NCI-H2081 treated with DMSO at 0.1 percent for 48 hours (cell line): ENCODE data around the gene HECW1.

Source experiments
- DNase-seq: peaks from one replicate; lab custom pipeline; 2025; lab: John Stamatoyannopoulos, UW

Gene HECW1

DNA sequence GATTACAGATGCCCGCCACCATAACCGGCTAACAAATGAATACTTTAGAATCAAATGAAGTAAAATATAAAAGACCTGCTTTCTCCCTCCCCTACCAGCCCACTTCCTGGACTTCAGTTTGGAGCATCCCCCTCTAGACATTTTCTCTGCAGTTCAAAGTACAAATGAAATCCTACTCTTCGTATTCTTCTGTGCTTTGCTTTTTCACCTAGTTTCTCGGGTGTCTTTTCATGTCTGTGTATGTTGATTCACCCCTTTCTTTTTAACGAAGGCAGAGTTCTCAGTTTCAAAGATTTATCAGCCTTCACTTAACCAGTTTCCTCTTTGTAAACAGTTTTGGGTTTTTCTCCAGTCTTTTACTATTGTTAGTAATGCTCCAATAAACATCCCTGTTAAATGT is 324.6 kb downstream of the HECW1 start:
- no peak for DNase-seq

DNA sequence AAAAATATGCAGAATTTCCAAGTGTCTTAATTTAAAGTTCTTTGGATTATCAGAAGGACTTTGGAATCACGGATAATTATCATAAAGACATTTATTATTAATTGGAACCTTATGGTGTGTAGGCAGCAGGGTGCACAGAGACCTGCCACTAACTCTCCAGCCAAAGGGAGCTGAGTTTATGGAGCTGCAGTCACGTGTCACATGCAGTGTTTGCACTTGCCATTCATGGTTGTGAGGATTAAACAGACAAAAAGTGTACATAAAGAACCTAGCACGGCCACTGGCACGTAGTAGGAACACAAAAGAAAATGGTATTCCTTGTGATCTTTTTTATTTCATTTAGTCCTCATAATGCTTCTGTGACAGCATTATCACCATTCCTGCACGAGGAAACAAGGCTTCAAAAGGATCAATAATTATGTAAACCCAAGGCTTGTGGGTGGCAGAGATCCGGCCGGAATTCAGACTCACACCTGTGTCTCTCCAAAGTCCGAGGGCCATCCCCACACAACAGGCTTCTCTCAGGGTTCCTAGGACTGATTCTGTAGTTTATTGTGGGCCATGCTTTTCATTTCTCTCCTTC is 326.5 kb downstream of the HECW1 start:
- DNase-seq: no peak

DNA sequence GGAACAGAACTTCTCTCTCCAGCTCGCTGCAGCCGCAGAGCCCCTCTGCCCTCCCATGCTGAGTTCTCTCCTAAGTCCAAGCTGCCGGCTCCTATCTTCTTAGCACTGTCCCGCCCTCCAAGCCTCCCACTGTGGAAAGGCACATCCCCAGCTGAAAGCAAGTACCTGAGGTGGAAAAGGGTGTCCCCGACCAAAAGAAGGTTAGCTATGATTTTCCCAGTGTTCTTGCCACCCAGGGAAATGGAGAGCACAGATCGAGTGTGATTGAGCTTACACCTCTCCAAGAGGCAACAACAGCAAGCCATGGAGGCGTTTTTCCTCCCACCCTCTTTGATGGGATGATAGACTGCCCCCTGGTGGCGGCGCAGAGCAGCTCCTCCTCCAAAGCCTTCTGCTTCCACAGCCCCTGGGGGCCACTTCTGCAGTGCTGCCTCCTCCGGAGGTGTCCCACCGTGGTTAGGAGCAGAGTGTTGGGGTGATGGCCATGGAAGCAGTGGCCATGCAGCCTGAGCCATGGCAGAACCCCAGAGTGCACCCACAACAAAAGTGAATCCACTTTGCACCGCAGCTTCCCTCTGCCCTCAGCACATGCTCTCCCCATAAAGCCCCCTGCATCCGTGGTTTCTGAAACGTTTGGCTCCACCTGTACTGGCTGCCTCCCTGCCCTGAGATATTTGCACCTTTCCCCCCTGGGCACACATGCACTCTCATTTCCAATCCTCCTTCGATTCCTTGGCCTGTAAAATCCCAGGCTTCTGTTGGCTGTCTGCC is 327.4 kb downstream of the HECW1 start:
- DNase-seq: no peak

DNA sequence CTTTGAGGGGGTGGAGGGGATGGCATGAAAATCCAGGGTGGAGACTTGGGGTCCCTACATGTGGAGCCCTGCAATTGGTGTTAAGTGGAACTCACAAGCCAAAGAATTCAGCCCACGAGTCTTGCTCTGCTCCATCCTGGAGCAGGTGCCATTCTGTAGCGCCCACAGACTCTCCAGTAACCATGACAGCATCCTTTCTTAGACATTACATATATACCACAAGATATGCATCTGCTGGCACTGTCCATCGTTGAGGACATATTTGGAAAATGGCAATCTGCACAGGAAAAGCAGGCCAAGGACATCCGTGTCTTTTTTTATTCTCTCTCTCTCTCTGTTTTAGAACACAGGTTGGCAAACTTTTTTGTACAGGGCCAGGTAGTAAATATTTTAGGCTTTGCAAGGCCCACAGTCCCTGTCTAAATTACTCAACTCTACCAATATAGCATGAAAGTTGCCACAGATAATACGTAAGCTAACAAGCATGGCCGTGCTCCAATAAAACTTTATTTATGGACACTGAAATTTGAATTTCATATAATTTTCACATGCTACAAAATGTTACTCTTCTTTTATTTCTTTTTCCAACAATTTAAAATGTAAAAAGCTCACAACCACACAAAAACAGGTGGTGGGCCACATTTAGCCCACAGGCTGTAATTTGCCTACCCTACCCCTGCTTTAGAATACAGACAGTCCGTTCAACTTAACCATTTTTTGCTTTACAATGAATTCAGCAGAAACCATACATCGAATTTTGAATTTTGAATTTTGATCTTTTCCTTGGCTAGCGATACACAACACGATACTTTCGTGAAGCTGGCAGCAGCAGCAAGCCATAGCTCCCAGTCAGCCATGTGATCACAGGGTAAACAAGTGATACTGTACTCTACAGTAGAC is 329.0 kb downstream of the HECW1 start:
- no peak for DNase-seq

DNA sequence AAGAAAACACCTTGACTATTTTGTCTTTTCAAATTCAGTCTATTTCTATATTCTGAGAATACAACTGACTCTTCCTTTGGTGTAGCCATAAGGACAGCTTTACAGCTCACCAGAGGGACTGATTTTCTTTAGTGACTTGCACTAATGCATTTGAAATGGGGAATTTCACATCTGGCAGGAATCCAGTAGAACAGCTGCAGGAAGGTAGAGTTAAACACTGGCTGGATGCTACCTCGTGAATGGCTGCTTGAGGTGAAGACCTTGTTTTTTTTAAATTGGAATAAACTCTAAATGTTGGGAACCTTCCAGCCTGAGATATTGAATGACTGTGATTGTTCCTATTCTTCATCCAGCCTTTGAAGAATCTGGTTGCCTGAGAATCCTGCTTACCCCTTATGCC is 330.9 kb downstream of the HECW1 start:
- no peak for DNase-seq

DNA sequence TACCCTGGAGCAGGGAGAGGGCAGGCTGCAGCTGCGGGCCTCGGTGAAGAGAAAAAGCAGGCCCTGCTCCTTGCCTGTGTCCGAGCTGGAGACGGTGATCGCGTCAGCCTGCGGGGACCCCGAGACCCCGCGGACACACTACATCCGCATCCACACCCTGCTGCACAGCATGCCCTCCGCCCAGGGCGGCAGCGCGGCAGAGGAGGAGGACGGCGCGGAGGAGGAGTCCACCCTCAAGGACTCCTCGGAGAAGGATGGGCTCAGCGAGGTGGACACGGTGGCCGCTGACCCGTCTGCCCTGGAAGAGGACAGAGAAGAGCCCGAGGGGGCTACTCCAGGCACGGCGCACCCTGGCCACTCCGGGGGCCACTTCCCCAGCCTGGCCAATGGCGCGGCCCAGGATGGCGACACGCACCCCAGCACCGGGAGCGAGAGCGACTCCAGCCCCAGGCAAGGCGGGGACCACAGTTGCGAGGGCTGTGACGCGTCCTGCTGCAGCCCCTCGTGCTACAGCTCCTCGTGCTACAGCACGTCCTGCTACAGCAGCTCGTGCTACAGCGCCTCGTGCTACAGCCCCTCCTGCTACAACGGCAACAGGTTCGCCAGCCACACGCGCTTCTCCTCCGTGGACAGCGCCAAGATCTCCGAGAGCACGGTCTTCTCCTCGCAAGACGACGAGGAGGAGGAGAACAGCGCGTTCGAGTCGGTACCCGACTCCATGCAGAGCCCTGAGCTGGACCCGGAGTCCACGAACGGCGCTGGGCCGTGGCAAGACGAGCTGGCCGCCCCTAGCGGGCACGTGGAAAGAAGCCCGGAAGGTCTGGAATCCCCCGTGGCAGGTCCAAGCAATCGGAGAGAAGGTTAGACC is 332.5 kb downstream of the HECW1 start:
- no peak for DNase-seq

DNA sequence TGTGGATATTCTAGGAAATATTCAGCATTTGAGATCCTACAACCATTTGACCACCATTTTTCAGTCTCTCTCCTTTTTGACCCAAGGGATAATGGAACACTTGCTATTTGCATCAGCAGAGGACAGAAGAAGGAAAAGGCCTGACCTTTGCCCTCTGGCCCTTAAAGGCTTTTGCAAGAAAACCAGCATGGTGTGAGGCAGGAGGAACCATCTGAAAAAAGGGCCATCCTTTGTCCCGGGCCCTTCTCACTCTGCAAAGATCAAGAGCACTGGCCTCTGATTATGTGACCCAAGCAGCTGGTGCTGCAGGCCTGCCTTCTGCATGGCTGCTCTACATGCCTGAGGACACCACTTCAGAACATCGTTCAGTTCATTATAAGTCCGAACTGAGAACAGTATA is 337.1 kb downstream of the HECW1 start:
- DNase-seq: no peak

DNA sequence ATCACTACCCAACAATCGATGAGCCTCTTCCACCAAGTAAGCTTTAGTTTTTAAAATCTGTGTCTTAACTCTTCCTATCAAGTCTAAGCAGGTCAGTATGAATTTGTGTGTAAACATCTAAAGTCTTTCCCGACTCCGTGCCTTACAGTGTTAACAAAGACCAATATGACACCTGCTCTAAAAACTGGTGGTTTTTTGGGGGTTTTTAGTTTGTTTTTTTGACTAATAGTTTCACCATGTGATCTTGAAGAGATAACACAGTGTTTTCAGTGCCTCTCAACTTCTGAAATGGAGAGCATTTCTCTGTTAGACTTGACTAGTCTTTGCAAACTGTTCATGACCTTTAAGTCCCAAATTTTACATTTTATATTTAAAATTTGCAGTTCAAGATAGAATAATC is 338.4 kb downstream of the HECW1 start:
- no peak for DNase-seq

DNA sequence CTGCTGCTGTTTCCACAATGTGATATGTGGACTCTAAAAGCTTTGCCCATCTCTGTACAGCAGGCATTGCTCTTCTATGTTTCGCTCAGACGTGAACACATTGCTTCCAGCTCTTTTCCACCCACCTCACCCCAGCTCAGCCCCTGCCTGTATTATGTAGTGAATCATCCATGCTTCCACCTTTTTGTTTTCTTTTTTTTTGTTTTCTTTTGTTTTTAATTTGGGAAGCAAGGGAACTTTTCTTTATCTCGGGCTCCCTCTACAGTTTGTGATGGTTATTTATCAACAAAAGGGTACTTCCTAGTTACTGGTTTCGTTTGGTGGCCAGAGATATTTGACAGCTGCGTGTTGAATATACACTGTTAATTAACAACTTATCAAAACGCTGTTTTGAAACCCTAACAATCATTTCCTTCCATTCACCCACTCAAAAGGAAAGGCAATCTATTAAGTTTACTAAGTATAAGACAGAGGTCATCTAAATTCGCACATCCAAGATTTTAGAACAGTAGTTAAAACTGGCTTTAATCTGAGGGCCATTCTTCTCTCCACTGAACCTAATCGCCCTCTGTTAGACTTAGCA is 342.6 kb downstream of the HECW1 start:
- DNase-seq: no peak

DNA sequence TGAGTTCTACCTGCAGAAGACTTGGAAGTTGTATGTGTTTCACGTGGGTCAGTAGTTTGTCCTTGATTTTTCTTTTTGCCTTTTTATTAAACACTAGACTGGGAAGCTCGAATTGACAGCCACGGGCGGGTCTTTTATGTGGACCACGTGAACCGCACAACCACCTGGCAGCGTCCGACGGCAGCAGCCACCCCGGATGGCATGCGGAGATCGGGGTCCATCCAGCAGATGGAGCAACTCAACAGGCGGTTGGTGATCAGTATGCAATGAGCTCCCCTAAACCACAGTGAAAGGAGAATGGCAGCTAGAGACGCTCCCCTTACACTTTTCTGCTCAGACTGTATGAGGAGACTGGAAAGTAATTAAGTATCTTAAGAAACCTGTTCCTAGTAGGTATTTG is 343.8 kb downstream of the HECW1 start:
- no peak for DNase-seq

DNA sequence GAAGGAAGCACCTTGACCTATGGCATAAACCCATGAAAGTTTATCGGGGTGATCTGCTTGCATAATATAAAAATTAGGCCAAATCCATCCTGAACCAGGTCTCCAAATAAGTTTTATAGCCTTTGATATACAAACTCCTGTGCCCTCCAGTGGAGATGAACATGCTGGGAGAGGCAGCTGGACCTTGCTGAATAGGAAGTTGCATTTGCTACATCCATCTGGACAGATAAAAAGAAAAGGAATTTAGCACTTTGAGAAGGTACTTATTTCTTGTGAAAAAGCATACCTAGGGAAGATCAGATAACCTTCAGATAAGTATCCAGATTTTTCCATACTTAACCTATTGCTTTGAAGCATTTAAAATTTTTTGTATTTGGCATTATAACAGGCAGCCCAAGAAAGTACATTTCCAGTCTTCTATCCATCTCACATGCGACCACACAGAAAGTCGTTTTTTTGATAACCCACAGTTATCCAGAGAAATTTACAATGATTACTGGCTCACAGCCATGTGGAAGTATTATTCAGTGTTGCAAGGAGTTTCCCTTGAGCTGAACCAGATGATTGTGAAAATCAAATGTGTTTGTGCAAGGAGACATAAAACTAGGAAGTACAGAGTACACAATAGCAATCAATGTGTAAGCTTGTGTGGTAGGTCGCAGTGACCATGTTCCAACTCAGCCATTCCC is 346.0 kb downstream of the HECW1 start:
- no peak for DNase-seq

DNA sequence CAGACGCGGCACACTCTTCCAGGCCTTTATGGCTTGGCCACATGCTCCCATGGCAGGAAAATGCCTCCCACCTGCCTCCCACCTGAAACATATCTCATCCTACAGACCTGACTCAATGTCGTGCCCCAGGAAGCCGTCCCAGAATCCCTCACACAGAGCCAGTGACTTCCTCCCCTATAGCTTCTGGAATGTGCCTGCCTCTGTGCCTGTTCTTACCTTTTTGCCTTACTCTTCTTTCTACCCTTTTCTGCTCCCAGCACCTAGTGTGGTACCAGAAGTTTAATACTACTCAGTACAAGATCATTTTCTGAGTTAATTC is 346.5 kb downstream of the HECW1 start:
- DNase-seq: no peak

DNA sequence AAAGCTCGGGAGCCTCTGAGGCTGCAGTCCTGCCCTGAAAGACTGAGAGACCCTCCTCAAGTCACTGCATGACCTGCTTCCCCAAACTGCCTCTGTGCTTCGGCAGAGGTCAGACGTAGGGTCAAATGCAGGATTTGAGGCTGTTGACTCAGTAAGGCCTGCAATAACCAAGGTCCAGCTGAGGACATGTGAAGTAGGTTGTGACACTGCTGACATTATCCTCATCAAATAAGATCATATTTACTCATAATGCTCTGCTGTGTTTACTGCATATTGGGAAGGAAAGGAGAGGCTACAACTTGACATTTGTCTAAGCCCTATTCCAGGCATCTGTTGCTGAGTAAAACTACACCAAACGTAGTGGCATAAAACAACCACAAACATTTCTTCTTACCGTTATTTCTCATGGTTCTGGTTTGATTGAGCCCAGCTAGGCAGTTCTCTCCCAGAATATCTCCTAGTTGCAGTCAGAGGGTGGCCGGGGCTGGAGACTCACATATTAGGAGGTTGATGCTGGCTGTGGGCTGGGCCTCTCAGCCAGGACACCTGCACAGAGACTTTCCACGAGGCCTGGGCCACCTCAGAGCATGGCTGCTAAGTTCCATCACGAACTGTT is 348.4 kb downstream of the HECW1 start:
- DNase-seq: no peak

DNA sequence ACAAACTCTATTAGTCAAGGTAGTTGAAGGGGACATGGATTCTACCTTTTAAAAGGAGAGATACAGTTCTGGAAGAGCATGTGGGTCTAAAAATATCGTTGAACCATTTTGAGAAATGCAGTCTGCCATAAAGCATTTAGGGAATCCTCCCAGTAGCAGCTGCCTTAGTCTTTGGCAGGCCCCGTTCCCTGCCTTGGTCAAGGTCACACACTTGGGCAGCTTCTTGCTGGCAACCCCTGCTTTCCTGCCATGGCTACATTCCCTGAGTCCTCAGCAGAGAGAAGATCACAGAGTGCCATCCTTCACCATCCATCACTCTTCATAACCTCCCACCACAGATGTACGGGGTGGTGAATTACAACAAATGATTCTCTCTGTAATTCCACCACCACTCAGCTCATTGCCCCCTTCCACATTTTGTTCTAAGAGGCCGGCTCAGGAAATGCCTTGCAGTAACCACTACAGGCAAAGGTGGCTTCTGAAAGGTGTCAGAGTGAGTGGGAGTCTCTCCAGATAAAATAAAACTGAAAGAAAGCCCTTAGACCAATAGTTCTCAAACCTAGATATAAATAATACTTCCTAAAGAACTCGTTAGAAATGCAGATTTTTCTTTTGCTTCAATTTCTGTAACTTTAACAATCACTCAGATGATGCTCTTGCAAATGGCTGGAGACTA is 349.0 kb downstream of the HECW1 start:
- DNase-seq: no peak

DNA sequence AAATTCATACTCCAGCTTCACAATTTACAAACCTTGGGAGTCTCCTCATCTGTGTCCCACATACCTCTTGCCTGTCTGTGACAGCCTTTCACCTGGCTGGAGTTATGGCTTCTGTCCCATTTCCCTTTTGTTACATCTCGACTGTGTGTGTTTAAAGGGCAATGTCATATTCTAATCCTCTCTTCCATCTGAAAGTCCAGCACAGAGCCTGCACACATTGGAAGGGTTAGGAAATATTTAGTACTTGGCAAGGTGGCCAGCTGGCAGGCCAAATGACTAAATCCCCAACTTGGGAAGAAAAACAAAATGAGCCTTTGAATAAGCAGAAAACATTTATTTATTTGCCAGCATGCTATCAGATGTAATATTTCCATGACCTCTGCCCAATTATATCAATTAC is 350.4 kb downstream of the HECW1 start:
- no peak for DNase-seq

DNA sequence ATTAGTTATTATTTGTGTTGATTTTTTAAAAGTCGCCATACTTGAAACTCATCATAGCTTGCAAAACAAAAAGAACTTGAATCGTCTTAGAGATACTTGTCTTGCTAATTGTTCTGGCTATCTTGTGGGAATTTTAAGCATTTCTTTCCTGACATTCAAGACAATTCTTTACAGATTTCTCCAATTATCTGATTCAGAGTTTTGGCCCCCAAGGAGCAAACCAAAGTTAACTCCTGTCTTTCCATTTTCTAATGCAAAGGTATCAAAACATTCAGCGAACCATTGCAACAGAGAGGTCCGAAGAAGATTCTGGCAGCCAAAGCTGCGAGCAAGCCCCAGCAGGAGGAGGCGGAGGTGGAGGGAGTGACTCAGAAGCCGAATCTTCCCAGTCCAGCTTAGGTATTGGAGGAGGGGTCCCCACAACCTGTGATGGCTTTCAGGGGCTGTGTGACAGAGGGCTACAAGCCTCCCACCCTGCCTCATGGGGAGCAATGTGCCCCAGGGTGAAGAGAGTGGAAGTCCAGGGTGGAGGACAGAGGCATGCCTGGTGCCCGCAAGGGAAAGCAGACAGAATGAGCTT is 351.0 kb downstream of the HECW1 start:
- no peak for DNase-seq

DNA sequence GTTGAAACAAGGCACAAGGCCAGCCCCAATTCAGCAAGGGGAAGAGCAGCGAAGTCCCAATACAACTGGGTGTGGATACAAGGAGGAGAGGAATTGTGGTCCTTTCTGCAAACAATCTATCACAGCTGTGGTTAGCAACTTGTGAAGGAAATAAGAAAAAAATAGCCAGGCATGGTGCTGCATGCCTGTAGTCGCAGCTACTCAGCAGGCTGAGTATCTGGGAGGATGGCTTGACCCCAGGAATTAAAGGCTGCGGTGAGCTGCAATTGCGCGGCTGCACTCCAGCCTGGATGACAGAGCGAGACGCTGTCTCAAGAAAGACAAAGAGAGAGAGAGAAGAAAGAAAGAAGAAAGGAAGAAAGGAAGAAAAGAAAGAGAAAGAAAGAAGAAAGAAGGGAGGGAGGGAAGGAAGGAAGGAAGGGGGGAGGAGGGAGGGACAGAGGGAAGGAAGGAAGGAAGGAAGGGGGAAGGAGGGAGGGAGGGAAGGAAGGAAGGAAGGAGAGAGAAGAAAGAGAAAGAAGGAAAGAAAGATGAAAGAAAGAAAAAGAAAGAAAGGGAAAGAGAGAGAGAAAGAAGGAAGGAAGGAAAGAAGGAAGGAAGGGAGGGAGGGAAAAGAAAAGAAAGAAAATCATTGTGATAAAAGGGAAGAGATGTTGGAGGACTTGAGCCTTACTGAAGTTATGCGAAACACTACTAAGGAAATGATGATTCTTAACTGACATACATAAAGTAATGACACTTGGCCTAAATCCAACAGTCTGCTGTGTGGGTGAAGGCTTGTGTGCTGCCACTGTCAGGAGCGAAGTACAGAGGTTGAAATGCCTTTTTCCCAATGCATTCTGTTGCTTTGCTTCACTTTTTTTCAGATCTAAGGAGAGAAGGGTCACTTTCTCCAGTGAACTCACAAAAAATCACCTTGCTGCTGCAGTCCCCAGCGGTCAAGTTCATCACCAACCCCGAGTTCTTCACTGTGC is 353.4 kb downstream of the HECW1 start:
- no peak for DNase-seq

DNA sequence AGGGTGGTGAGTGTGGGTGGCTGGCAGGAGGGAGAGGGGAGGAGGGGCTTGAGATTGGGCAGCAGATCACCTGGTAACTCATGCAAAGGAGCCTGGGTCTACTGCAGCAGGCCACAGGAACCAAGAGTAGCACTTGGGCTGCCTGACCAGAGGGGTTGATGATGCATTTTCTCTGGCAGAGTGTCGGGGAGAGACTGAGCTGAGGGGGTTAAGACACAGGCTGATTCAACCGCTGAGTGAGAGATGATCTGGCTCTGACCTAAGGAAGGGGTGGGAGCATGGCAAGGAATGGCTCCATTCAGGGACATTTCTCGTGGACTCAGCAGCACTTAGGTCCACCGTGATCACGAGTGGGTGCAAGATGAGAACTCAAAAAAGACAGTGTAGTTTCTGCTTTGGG is 355.0 kb downstream of the HECW1 start:
- DNase-seq: no peak

DNA sequence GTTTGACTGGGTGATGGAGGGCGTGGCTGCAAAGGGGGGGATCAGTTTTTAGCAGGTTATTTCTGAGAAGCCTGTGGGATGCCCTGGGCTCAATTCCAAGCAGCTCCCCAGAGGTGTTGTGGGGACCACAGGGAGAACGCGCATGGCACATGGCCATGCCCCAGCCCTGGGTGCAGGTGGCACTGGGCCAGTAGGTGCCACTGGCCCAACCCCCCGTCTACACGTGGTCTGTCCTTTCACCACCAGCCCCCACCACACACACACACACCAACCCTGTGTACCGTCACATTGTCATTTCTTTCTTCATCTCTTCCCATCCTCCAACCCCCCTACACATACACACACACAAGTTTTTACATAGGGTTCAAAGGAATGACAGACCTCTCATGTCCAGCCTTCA is 355.4 kb downstream of the HECW1 start:
- DNase-seq: no peak
